ENCODE measurements around the gene AVPR2. TPM values are rescaled to one million over a fixed set of nuclear protein-coding genes. Genes with fewer than 3 reads are reported as not detected.

The AVPR2 gene
- total RNA-seq, 1 experiment from 2014 or later, result 10.6 TPM

DNA sequence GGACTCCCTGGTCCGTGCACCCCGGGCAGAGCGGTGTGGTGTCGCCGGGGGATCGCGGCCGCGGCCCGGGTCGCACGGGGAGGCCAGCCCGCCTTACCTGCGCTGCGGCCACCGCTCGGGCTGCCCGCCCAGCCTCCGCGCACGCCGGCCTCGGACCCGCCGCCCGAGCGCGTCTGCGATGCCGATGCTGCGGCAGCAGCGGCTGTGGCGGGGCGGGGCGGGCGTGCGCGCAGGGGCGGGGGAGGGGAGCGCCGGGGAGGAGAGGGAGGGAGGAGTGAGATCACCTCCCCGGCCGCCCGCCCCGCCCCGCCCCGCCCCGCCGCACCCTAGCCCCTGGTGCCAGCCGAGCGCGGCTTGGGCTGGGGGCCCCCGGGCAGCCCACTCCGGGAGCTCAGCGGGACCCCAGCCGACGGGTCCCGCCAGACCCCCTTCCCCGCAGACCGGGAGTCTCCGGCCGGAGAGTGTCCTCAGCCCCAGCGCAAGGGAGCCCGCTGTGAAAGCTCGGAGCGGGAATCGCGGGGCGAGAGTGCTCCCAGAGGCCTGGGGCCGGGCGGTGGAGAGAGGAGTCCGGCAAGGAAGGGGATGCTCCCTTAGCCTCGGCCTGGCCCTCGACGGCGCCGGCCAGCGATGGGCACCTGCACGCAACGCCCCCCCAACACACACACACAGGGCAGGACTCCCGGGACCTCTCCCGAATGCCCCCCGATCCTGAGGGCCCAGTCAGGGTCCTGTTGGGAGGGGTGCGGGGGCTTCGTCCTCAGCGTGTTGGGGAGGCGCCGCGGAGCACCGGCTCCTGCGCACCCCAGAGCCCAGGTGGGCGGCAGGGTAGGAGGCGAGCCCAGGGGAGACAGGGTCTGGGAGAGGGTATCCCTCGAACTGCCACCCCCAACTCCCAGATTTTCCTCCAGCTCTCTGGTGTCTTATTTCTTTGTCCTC is 18.2 kb upstream of the AVPR2 start, which contains the start of gene L1CAM:
L1CAM (minus strand) TSS at position 206 of the 936 bp plus-strand sequence. CDS start 10,337 bp downstream, outside the sequence.
- ChIA-PET CTCF (interaction anchor here (0.6 to 1.6 kb wide), 2 partner anchors 37 to 199 kb away, joined by 3 to 10 read pairs; partner anchors contain the start of gene SLC6A8), POLR2A (interaction anchor here (0.7 kb wide), 1 partner anchor 424 kb away, joined by 7 read pairs; no protein-coding TSS in a partner anchor)
- no peak for TF ChIP-seq TCF7L2 (IDR thresholded peaks at IDR 0.05; ENCODE audit: low read depth, low read length)
- peak; percentile 20; the same call in 1 of the 2 replicates for TF ChIP-seq POLR2AphosphoS5 (IDR thresholded peaks at IDR 0.05; ENCODE audit: low read depth, low read length)
- TF ChIP-seq CTCF (IDR thresholded peaks at IDR 0.05), result no peak
- 0 out of 2 replicates have a peak, but pooled peaks have one; percentile 37 for TF ChIP-seq SIN3A (IDR thresholded peaks at IDR 0.05; ENCODE audit: borderline replicate concordance, insufficient read depth, low read depth, low read length)
- TF ChIP-seq REST (IDR thresholded peaks at IDR 0.05; ENCODE audit: insufficient read depth in 1 of 2, low read depth in 2 of 2, low read length in 1 of 2), result no peak
- Histone ChIP-seq H3K4me1 (ENCODE audit: control insufficient read depth, insufficient read depth, low read length) (peaks cover 57% of the 10 kb centered on the region), H3K27ac (ENCODE audit: low read length) (peak within 1 kb of the TSS; percentile 89), H3K4me3 (ENCODE audit: low read depth in 2 of 2, low read length in 2 of 2) (peak within 1 kb of the TSS; percentile 62 to 74), H3K36me3 (ENCODE audit: control insufficient read depth, insufficient read depth, low read length) (no peaks in the 10 kb centered on the region), H3K27me3 (ENCODE audit: control insufficient read depth, insufficient read depth, low read length) (no peaks in the 10 kb centered on the region), H3K9me3 (ENCODE audit: control insufficient read depth, insufficient read depth, low read depth, low read length) (no peaks in the 10 kb centered on the region)
- intact Hi-C loops (cut with micrococcal nuclease; ENCODE audit: unreplicated experiment), result loop anchor here (10.0 kb wide), 2 partner anchors 81 to 121 kb away; partner anchors contain the start of gene PLXNB3
- in situ Hi-C loops (cut with HindIII; ENCODE audit: low pct_unique_long_range_greater_than_20kb, low sequenced_read_pairs), result no loop called here
- ATAC-seq (peak; percentile 56), DNase-seq (ENCODE audit: low read depth, low spot score) (no peak)
- no TSS peak for BruUV-seq (replicated peaks)

DNA sequence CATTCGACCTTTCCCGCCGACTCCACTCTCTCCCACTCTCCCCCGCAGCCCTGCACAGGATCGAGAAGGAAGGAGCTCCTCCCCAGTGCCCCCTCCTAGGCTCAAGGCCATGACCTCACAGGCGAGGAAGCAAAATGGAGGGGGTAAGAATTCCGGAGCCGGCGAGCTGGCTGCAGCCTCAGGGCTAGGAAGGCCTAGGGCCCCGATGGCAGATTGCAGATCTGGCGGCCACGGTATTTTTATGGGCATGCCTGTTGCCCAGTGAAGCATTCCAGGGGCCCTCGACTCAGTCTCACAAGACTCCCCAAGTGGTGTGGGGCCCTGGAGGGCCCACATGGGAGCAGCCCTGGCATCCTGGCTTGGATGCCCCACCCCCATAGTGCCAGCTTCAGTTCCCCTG is 17.6 kb upstream of the AVPR2 start:
- TF ChIP-seq TCF7L2 (IDR thresholded peaks at IDR 0.05; ENCODE audit: low read depth, low read length), result no peak
- TF ChIP-seq CTCF (IDR thresholded peaks at IDR 0.05), result no peak
- TF ChIP-seq SIN3A (IDR thresholded peaks at IDR 0.05; ENCODE audit: borderline replicate concordance, insufficient read depth, low read depth, low read length), result no peak
- TF ChIP-seq REST (IDR thresholded peaks at IDR 0.05; ENCODE audit: insufficient read depth in 1 of 2, low read depth in 2 of 2, low read length in 1 of 2), result no peak
- TF ChIP-seq POLR2AphosphoS5 (IDR thresholded peaks at IDR 0.05; ENCODE audit: low read depth, low read length), result no peak
- Histone ChIP-seq H3K9me3 (ENCODE audit: control insufficient read depth, insufficient read depth, low read depth, low read length) (no peaks in the 10 kb centered on the region), H3K4me3 (ENCODE audit: low read depth in 2 of 2, low read length in 2 of 2) (peak overlapping the region; percentile 41 to 55; a peak in 3 of 4 replicates), H3K27me3 (ENCODE audit: control insufficient read depth, insufficient read depth, low read length) (no peaks in the 10 kb centered on the region), H3K27ac (ENCODE audit: low read length) (peak overlapping the region; percentile 89), H3K4me1 (ENCODE audit: control insufficient read depth, insufficient read depth, low read length) (peaks cover 51% of the 10 kb centered on the region), H3K36me3 (ENCODE audit: control insufficient read depth, insufficient read depth, low read length) (no peaks in the 10 kb centered on the region)
- BruUV-seq (replicated peaks), result no TSS peak
- peak; percentile 54 for ATAC-seq
- DNase-seq (ENCODE audit: low read depth, low spot score), result no peak
- ChIA-PET POLR2A (interaction anchor here (0.7 kb wide), 1 partner anchor 98 kb away, joined by 3 read pairs; no protein-coding TSS in a partner anchor), CTCF (interaction anchor here (0.5 to 1.6 kb wide), 4 partner anchors 10 to 265 kb away, joined by 3 to 14 read pairs (median 6); partner anchors contain the start of gene SLC6A8)
- in situ Hi-C loops (cut with HindIII; ENCODE audit: low pct_unique_long_range_greater_than_20kb, low sequenced_read_pairs), result no loop called here
- intact Hi-C loops (cut with micrococcal nuclease; ENCODE audit: unreplicated experiment), result loop anchor here (10.0 kb wide), 2 partner anchors 82 to 122 kb away; partner anchors contain the start of gene PLXNB3
